NCI-H2029 treated with DMSO at 0.1 percent for 48 hours (cell line): Measurements from ENCODE around the gene CMTM8.

ENCODE experiments used
- DNase-seq: peaks from one replicate; lab custom pipeline; 2025; lab: John Stamatoyannopoulos, UW

The CMTM8 gene

GRCh38 chr3:32280262-32280910, 41.9 kb downstream of the CMTM8 start:
- no peak for DNase-seq

GRCh38 chr3:32281570-32282106, 43.2 kb downstream of the CMTM8 start:
- DNase-seq, result no peak

- no peak for DNase-seq
These were observed 44.2 kb downstream of the CMTM8 start for GRCh38 chr3:32282578-32283154.

GRCh38 chr3:32283304-32283703, 44.8 kb downstream of the CMTM8 start:
- DNase-seq, result no peak

- no peak for DNase-seq
These were observed 46.1 kb downstream of the CMTM8 start for GRCh38 chr3:32284443-32285212.

- no peak for DNase-seq
These were observed 47.4 kb downstream of the CMTM8 start for GRCh38 chr3:32285891-32286290.

- no peak for DNase-seq
These were observed 50.3 kb downstream of the CMTM8 start for GRCh38 chr3:32288819-32289218.

- DNase-seq, result no peak
These were observed 52.1 kb downstream of the CMTM8 start for GRCh38 chr3:32290619-32291018.

- DNase-seq, result no peak
These were observed 53.8 kb downstream of the CMTM8 start for GRCh38 chr3:32292085-32292796.

GRCh38 chr3:32293903-32294302, 55.4 kb downstream of the CMTM8 start:
- no peak for DNase-seq

GRCh38 chr3:32296251-32297204, 58.0 kb downstream of the CMTM8 start:
- DNase-seq, result peak; percentile 74

GRCh38 chr3:32297366-32297765, 58.9 kb downstream of the CMTM8 start:
- no peak for DNase-seq

- no peak for DNase-seq
These were observed 62.9 kb downstream of the CMTM8 start for GRCh38 chr3:32301426-32301825.

- DNase-seq, result no peak
These were observed 64.3 kb downstream of the CMTM8 start for GRCh38 chr3:32302601-32303398.

- no peak for DNase-seq
These were observed 64.9 kb downstream of the CMTM8 start for GRCh38 chr3:32303399-32303747.

- peak; percentile 78 for DNase-seq
These were observed 65.7 kb downstream of the CMTM8 start for GRCh38 chr3:32303977-32304881.

GRCh38 chr3:32305361-32305876, 66.9 kb downstream of the CMTM8 start:
- no peak for DNase-seq

- no peak for DNase-seq
These were observed 67.6 kb downstream of the CMTM8 start for GRCh38 chr3:32306072-32306471.

- DNase-seq, result no peak
These were observed 69.1 kb downstream of the CMTM8 start for GRCh38 chr3:32307591-32307990.
